HCT116 (cell line): ENCODE measurements around the gene SRGAP3.

Experiments
- ELF1 ChIP-seq: IDR thresholded peaks from 2 replicates; pipeline ENCODE4 v1.6.1; 2012; ENCODE audit warnings: low read depth, borderline replicate concordance
- EZH2phosphoT487 ChIP-seq: fragments of 200-600 bp; IDR thresholded peaks from 2 replicates; pipeline ENCODE4 v1.6.1; 2018; ENCODE audit warnings: antibody characterized with exemption, borderline replicate concordance
- JUND ChIP-seq: IDR thresholded peaks from 2 replicates; pipeline ENCODE4 v1.6.1; 2012
- POLR2A ChIP-seq: IDR thresholded peaks from 2 replicates; pipeline ENCODE4 v1.7.0; 2011; ENCODE audit warnings: borderline replicate concordance; ENCODE audit not compliant: insufficient read depth, insufficient read length; ENCODE audit errors: extremely low read depth
- POLR2AphosphoS5 ChIP-seq: IDR thresholded peaks from 2 replicates; pipeline ENCODE4 v1.6.1; 2011; ENCODE audit warnings: mild to moderate bottlenecking, low read depth, low read length, moderate library complexity
- ZNF274 ChIP-seq: fragments of 200-500 bp; sonication (Bioruptor generic); IDR thresholded peaks from 2 replicates; pipeline ENCODE4 v1.6.1; 2014; ENCODE audit warnings: mild to moderate bottlenecking, low read depth, low read length, inconsistent platforms
- TF ChIP-seq, protein P1 (sequence below), 3 experiments: fragments of 200-600 bp in 1 of 3; sonication (generic) in 1 of 3; IDR thresholded peaks in 2 of 3; conservative IDR thresholded peaks in 1 of 3; 2 replicates each; pipeline ENCODE4 v1.5.1; 2012 to 2017; ENCODE audit warnings: low read depth in 2 of 3, low read length in 2 of 3, antibody characterized with exemption in 1 of 3, borderline replicate concordance in 1 of 3, control low read depth in 1 of 3, mild to moderate bottlenecking in 1 of 3, mixed read lengths in 1 of 3, mixed run types in 1 of 3, moderate library complexity in 1 of 3; ENCODE audit not compliant: insufficient read depth in 1 of 3
- TF ChIP-seq, protein P2 (sequence below): IDR thresholded peaks from 2 replicates; pipeline ENCODE4 v1.6.1; 2012; ENCODE audit warnings: low read depth

DNA sequence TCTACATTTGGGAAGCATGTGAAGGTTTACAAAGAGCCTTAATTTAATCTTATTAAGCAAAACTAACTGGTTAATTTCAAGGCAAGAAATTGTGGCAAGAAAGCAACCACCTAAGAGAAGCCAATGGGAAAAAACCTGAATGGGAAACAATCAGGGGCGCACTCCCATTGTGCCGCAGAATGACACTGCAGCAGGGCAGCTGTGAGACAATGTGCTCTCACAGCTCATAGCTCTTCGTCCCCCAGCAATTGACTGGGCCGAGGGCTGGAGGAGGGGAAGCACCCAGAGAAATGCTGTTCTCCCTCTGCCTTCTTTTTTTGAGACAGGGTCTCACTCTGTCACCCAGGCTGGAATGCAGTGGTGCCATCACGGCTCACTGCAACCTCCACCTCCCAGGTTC lies 192.9 kb downstream of the SRGAP3 start:
- TF ChIP-seq, protein P1, sequence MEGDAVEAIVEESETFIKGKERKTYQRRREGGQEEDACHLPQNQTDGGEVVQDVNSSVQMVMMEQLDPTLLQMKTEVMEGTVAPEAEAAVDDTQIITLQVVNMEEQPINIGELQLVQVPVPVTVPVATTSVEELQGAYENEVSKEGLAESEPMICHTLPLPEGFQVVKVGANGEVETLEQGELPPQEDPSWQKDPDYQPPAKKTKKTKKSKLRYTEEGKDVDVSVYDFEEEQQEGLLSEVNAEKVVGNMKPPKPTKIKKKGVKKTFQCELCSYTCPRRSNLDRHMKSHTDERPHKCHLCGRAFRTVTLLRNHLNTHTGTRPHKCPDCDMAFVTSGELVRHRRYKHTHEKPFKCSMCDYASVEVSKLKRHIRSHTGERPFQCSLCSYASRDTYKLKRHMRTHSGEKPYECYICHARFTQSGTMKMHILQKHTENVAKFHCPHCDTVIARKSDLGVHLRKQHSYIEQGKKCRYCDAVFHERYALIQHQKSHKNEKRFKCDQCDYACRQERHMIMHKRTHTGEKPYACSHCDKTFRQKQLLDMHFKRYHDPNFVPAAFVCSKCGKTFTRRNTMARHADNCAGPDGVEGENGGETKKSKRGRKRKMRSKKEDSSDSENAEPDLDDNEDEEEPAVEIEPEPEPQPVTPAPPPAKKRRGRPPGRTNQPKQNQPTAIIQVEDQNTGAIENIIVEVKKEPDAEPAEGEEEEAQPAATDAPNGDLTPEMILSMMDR (IDR thresholded peaks at IDR 0.05 in 2 of 3, conservative IDR thresholded peaks at IDR 0.05 in 1 of 3; ENCODE audit: borderline replicate concordance in 1 of 3, insufficient read depth in 1 of 3, low read depth in 2 of 3, low read length in 2 of 3), result no peak
- no peak for TF ChIP-seq JUND
- no peak for TF ChIP-seq POLR2AphosphoS5
- TF ChIP-seq EZH2phosphoT487, result no peak
- no peak for TF ChIP-seq ZNF274
- TF ChIP-seq POLR2A, result no peak
- TF ChIP-seq, protein P2, sequence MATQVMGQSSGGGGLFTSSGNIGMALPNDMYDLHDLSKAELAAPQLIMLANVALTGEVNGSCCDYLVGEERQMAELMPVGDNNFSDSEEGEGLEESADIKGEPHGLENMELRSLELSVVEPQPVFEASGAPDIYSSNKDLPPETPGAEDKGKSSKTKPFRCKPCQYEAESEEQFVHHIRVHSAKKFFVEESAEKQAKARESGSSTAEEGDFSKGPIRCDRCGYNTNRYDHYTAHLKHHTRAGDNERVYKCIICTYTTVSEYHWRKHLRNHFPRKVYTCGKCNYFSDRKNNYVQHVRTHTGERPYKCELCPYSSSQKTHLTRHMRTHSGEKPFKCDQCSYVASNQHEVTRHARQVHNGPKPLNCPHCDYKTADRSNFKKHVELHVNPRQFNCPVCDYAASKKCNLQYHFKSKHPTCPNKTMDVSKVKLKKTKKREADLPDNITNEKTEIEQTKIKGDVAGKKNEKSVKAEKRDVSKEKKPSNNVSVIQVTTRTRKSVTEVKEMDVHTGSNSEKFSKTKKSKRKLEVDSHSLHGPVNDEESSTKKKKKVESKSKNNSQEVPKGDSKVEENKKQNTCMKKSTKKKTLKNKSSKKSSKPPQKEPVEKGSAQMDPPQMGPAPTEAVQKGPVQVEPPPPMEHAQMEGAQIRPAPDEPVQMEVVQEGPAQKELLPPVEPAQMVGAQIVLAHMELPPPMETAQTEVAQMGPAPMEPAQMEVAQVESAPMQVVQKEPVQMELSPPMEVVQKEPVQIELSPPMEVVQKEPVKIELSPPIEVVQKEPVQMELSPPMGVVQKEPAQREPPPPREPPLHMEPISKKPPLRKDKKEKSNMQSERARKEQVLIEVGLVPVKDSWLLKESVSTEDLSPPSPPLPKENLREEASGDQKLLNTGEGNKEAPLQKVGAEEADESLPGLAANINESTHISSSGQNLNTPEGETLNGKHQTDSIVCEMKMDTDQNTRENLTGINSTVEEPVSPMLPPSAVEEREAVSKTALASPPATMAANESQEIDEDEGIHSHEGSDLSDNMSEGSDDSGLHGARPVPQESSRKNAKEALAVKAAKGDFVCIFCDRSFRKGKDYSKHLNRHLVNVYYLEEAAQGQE, result no peak
- no peak for TF ChIP-seq ELF1
